Lower leg skin (tissue), 3 donors: ENCODE measurements around the gene GNAT3.

Experiments
- POLR2A ChIP-seq, 2 donors: fragments of 450-650 bp; IDR thresholded peaks; one replicate each; pipeline ENCODE4 v1.6.1; 2016 to 2017; ENCODE audit warnings: antibody characterized with exemption in 2 of 2, mild to moderate bottlenecking in 1 of 2, moderate library complexity in 1 of 2
- TF ChIP-seq, protein P1 (sequence below), 3 donors: fragments of 450-650 bp; IDR thresholded peaks; one replicate each; pipeline ENCODE4 v1.5.1; 2016; ENCODE audit warnings: antibody characterized with exemption in 3 of 3, mild to moderate bottlenecking in 3 of 3, moderate library complexity in 2 of 3

DNA sequence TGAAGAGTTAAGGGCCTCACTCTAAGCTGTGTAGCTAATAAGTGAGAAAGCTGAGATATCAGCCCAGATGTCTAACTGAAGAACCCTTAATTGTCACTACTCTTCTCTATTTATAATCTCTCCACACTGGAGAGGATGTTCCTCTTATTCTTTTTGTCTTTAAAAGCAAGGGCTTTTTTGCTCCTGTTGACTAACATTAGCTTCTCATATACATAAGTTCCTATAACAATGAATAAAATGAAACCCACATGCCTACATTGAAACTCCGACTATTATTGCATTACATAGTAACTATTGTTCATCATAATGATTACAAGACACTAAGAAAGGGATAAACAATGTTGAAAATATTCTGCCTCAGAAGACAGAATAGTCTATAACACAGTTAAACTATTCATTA lies 67.1 kb downstream of the GNAT3 start:
- TF ChIP-seq, protein P1, sequence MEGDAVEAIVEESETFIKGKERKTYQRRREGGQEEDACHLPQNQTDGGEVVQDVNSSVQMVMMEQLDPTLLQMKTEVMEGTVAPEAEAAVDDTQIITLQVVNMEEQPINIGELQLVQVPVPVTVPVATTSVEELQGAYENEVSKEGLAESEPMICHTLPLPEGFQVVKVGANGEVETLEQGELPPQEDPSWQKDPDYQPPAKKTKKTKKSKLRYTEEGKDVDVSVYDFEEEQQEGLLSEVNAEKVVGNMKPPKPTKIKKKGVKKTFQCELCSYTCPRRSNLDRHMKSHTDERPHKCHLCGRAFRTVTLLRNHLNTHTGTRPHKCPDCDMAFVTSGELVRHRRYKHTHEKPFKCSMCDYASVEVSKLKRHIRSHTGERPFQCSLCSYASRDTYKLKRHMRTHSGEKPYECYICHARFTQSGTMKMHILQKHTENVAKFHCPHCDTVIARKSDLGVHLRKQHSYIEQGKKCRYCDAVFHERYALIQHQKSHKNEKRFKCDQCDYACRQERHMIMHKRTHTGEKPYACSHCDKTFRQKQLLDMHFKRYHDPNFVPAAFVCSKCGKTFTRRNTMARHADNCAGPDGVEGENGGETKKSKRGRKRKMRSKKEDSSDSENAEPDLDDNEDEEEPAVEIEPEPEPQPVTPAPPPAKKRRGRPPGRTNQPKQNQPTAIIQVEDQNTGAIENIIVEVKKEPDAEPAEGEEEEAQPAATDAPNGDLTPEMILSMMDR (IDR thresholded peaks at IDR 0.05): no peak
- no peak for TF ChIP-seq POLR2A (IDR thresholded peaks at IDR 0.05)
